Measurements from ENCODE around the gene HSPA12B.

The HSPA12B gene

GRCh38 chr20:3778976-3779375 lies 46.5 kb downstream of the HSPA12B start:
- Histone ChIP-seq H3K27me3 (ENCODE audit: insufficient read depth, poor library complexity, severe bottlenecking) (no peaks in the 10 kb centered on the region), H3K4me3 (ENCODE audit: severe bottlenecking) (no peak overlapping the region)

GRCh38 chr20:3781153-3781910 lies 48.8 kb downstream of the HSPA12B start, which contains the start of gene SPEF1:
SPEF1 (minus strand) TSS chr20:3781448; CDS start chr20:3781287, 161 bp downstream.
- Histone ChIP-seq H3K27me3 (ENCODE audit: insufficient read depth, poor library complexity, severe bottlenecking) (no peaks in the 10 kb centered on the region), H3K9me3 (ENCODE audit: severe bottlenecking) (no peaks in the 10 kb centered on the region), H3K4me3 (ENCODE audit: severe bottlenecking) (peak within 1 kb of the TSS; percentile 31), H3K36me3 (ENCODE audit: low read depth) (peaks cover 10% of the 10 kb centered on the region; the same call in 1 of the 2 replicates), H3K27ac (ENCODE audit: poor library complexity, severe bottlenecking) (peak within 1 kb of the TSS; percentile 12), H3K4me1 (ENCODE audit: insufficient read depth, poor library complexity, severe bottlenecking) (peaks cover 10% of the 10 kb centered on the region)
- peak; percentile 72 for ATAC-seq (ENCODE audit: low read depth)
- peak; percentile 80 for TF ChIP-seq CTCF (IDR thresholded peaks at IDR 0.05; ENCODE audit: poor library complexity, severe bottlenecking)
- DNase-seq (ENCODE audit: low spot score): peak; percentile 82

More at GRCh38 chr20:3778976-3779375, 46.5 kb downstream of the HSPA12B start:
- Histone ChIP-seq H3K36me3 (ENCODE audit: low read depth) (no peaks in the 10 kb centered on the region), H3K4me1 (ENCODE audit: insufficient read depth, poor library complexity, severe bottlenecking) (no peaks in the 10 kb centered on the region), H3K27ac (ENCODE audit: poor library complexity, severe bottlenecking) (no peak overlapping the region), H3K9me3 (ENCODE audit: severe bottlenecking) (no peaks in the 10 kb centered on the region)
- no peak for ATAC-seq (ENCODE audit: low read depth)
- TF ChIP-seq CTCF (IDR thresholded peaks at IDR 0.05; ENCODE audit: poor library complexity, severe bottlenecking): no peak
- DNase-seq (ENCODE audit: low spot score): peak; percentile 43

DNA sequence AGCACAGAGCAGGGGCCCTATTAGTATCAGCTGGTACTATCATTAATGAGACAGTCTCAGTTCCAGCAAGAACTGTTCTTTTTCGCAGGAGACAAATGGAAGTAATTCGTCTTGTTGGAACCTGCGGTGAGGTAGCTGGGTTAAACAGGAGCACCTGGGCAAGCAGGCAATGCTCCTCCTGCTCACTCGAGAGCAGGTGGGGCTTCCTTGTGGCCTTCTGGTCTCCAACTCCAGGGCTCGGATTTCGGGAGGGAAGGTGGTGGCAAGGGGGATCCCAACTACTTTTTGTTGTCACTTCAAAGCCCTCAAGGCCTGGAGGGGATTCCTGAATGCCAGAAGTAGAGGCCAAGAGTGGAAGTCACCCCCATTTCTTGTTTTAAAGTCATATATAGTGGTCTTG lies 50.1 kb downstream of the HSPA12B start:
- DNase-seq (ENCODE audit: low spot score) (no peak), ATAC-seq (ENCODE audit: low read depth) (no peak)
- Histone ChIP-seq H3K4me1 (ENCODE audit: insufficient read depth, poor library complexity, severe bottlenecking) (peaks cover 14% of the 10 kb centered on the region), H3K9me3 (ENCODE audit: severe bottlenecking) (no peaks in the 10 kb centered on the region), H3K27me3 (ENCODE audit: insufficient read depth, poor library complexity, severe bottlenecking) (no peaks in the 10 kb centered on the region), H3K4me3 (ENCODE audit: severe bottlenecking) (no peak overlapping the region), H3K27ac (ENCODE audit: poor library complexity, severe bottlenecking) (peak overlapping the region; percentile 12), H3K36me3 (ENCODE audit: low read depth) (peaks cover 10% of the 10 kb centered on the region; the same call in 1 of the 2 replicates)
- no peak for TF ChIP-seq CTCF (IDR thresholded peaks at IDR 0.05; ENCODE audit: poor library complexity, severe bottlenecking)

GRCh38 chr20:3783068-3783489 lies 50.6 kb downstream of the HSPA12B start:
- H3K27ac ChIP-seq (ENCODE audit: poor library complexity, severe bottlenecking): peak overlapping the region; percentile 12
- ATAC-seq (ENCODE audit: low read depth) (no peak), DNase-seq (ENCODE audit: low spot score) (no peak)
- no peak overlapping the region for H3K4me3 ChIP-seq (ENCODE audit: severe bottlenecking)
- no peak for TF ChIP-seq CTCF (IDR thresholded peaks at IDR 0.05; ENCODE audit: poor library complexity, severe bottlenecking)
- H3K9me3 ChIP-seq (ENCODE audit: severe bottlenecking): no peaks in the 10 kb centered on the region
- H3K36me3 ChIP-seq (ENCODE audit: low read depth): peaks cover 10% of the 10 kb centered on the region; the same call in 1 of the 2 replicates
- no peaks in the 10 kb centered on the region for H3K27me3 ChIP-seq (ENCODE audit: insufficient read depth, poor library complexity, severe bottlenecking)
- peaks cover 14% of the 10 kb centered on the region for H3K4me1 ChIP-seq (ENCODE audit: insufficient read depth, poor library complexity, severe bottlenecking)

All from RWPE2 (cell line).